A549 (cell line): ENCODE measurements around the gene DDX52.

Experiments used
- CHD2 ChIP-seq: fragments of 150-350 bp; IDR thresholded peaks from 2 replicates; pipeline ENCODE4 v1.6.1; 2014; ENCODE audit warnings: low read length; ENCODE audit not compliant: partially characterized antibody
- CTCF ChIP-seq: fragments of >200 bp; sonication (Bioruptor Twin); formaldehyde crosslinking; IDR thresholded peaks from 3 replicates; pipeline ENCODE4 v1.5.1; 2016
- ELK1 ChIP-seq: fragments of 150-350 bp; IDR thresholded peaks from 2 replicates; pipeline ENCODE4 v1.6.1; 2014; ENCODE audit warnings: low read depth, mild to moderate bottlenecking, low read length
- MAX ChIP-seq: IDR thresholded peaks from 2 replicates; pipeline ENCODE4 v1.6.1; 2012
- POLR2A ChIP-seq: IDR thresholded peaks from 2 replicates; pipeline ENCODE4 v1.6.1; 2012; ENCODE audit warnings: mild to moderate bottlenecking, low read length

- TF ChIP-seq POLR2A (no peak), MAX (no peak), CTCF (no peak), CHD2 (no peak), ELK1 (no peak)
These were observed 32.3 kb downstream of the DDX52 start for GRCh38 chr17:37610971-37611370.
